ENCODE data around the gene LECT2. TPM values are rescaled to one million over a fixed set of nuclear protein-coding genes. Genes with fewer than 3 reads are reported as not detected.

Gene LECT2
- total RNA-seq, 1 donor from 2014 or later: not detected

GRCh38 chr5:135950611-135951010, 4.2 kb downstream of the LECT2 start:
- no peak for DNase-seq (ENCODE audit: low read depth)
- no peaks in the 10 kb centered on the region for H3K27me3 ChIP-seq (ENCODE audit: control insufficient read depth, insufficient read depth, low read length)
- no peak for TF ChIP-seq CTCF (IDR thresholded peaks at IDR 0.05; ENCODE audit: insufficient read depth, low read length, poor library complexity, severe bottlenecking)
- no peak overlapping the region for H3K4me3 ChIP-seq (ENCODE audit: low read depth, low read length)
- H3K36me3 ChIP-seq (ENCODE audit: control insufficient read depth, insufficient read depth, low read length): no peaks in the 10 kb centered on the region

- Histone ChIP-seq H3K36me3 (ENCODE audit: control insufficient read depth, insufficient read depth, low read length) (no peaks in the 10 kb centered on the region), H3K4me3 (ENCODE audit: low read depth, low read length) (no peak overlapping the region), H3K27me3 (ENCODE audit: control insufficient read depth, insufficient read depth, low read length) (no peaks in the 10 kb centered on the region)
- peak; percentile 61 for TF ChIP-seq CTCF (IDR thresholded peaks at IDR 0.05; ENCODE audit: insufficient read depth, low read length, poor library complexity, severe bottlenecking)
- DNase-seq (ENCODE audit: low read depth): peak; percentile 56
Measured at GRCh38 chr5:135944967-135945560, 9.7 kb downstream of the LECT2 start.

GRCh38 chr5:135944564-135944963, 10.2 kb downstream of the LECT2 start:
- no peaks in the 10 kb centered on the region for H3K27me3 ChIP-seq (ENCODE audit: control insufficient read depth, insufficient read depth, low read length)
- no peak overlapping the region for H3K4me3 ChIP-seq (ENCODE audit: low read depth, low read length)
- no peak for TF ChIP-seq CTCF (IDR thresholded peaks at IDR 0.05; ENCODE audit: insufficient read depth, low read length, poor library complexity, severe bottlenecking)
- DNase-seq (ENCODE audit: low read depth): no peak
- no peaks in the 10 kb centered on the region for H3K36me3 ChIP-seq (ENCODE audit: control insufficient read depth, insufficient read depth, low read length)

GRCh38 chr5:135942202-135942771, 12.5 kb downstream of the LECT2 start:
- H3K27me3 ChIP-seq (ENCODE audit: control insufficient read depth, insufficient read depth, low read length): no peaks in the 10 kb centered on the region
- no peak for DNase-seq (ENCODE audit: low read depth)
- H3K36me3 ChIP-seq (ENCODE audit: control insufficient read depth, insufficient read depth, low read length): no peaks in the 10 kb centered on the region

GRCh38 chr5:135941711-135942110, 13.1 kb downstream of the LECT2 start:
- no peak for DNase-seq (ENCODE audit: low read depth)
- Histone ChIP-seq H3K27me3 (ENCODE audit: control insufficient read depth, insufficient read depth, low read length) (no peaks in the 10 kb centered on the region), H3K36me3 (ENCODE audit: control insufficient read depth, insufficient read depth, low read length) (no peaks in the 10 kb centered on the region), H3K4me3 (ENCODE audit: low read depth, low read length) (no peak overlapping the region)
- TF ChIP-seq CTCF (IDR thresholded peaks at IDR 0.05; ENCODE audit: insufficient read depth, low read length, poor library complexity, severe bottlenecking): no peak

More at GRCh38 chr5:135942202-135942771, 12.5 kb downstream of the LECT2 start:
- no peak overlapping the region for H3K4me3 ChIP-seq (ENCODE audit: low read depth, low read length)
- no peak for TF ChIP-seq CTCF (IDR thresholded peaks at IDR 0.05; ENCODE audit: insufficient read depth, low read length, poor library complexity, severe bottlenecking)
